NCI-H2196 (cell line): Measurements from ENCODE around the gene SFI1.
"Not testable (repeated sequence)": the region's sequence is repeated elsewhere in the genome, so short reads cannot be mapped to it uniquely, and the experiment has no call there.

Experiments
- DNase-seq: peaks from one replicate; lab custom pipeline; 2025; ENCODE audit not compliant: unreplicated experiment; lab: John Stamatoyannopoulos, UW

Gene SFI1

GRCh38 chr22:31635638-31636306 is 139.4 kb downstream of the SFI1 start:
- peak; percentile 12 for DNase-seq

DNA sequence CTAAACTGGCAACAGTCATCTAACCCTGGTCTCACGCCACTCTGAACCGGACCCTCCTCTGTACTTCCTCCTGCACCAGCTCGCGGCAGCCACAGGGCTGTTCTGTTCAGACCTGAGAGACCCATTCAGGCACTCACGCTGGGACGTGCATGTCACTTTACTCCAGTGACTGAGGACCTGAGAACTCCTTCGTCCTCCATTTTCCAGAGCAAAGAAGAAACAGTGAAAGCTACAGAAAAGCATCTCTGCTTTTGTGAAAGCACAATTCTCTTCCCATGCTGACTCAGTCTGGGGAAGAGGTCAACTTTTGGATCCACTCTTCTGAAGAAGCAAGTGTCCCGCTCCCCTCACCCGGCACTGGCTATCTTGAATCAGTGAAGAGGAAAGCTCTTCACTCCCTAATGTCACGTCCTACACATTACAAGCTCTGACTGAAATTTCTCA is 141.1 kb downstream of the SFI1 start:
- no peak for DNase-seq

- DNase-seq, result no peak
Measured at GRCh38 chr22:31637891-31638618, 141.7 kb downstream of the SFI1 start.

- no peak for DNase-seq
Measured at GRCh38 chr22:31639436-31640039, 143.2 kb downstream of the SFI1 start.

- no peak for DNase-seq
Measured at GRCh38 chr22:31646186-31647019, 150.1 kb downstream of the SFI1 start.

DNA sequence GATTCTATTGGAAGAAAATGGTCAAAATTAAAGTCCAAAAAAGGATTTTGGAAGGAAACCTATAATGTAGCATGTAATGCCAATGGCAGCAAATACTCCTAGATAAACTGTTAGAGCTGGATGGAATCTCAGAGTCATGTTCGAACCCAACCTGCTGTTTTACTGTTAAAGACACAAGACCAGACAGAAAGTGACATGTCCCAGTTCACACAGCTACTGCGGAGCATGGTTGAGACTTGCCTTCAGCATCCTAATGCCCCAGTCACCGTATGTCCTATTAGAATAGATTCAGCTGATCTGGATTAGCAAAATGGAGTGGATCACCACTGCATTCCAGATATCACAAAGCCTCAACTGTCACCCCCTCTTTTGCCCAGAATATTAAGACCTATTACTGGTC is 150.7 kb downstream of the SFI1 start:
- DNase-seq, result no peak

GRCh38 chr22:31647523-31648320 is 151.4 kb downstream of the SFI1 start:
- no peak for DNase-seq

DNA sequence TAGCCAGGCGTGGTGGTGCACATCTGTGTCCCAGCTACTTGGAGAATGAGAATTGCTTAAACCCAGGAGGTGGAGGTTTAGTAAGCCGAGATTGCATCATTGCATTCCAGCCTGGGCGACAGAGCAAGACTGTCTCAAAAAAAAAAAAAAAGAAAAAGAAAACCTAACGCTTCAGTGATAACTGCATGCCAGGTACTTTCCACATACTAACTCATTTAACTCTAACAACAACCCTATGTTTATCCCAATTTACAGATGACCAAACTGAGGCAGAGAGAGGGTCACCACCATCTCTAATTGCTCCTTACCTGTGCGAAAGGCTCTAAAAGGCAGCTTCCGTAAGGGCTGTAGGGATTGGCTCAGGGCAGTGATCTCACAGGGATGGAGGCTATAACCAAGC is 154.1 kb downstream of the SFI1 start:
- DNase-seq, result no peak

DNA sequence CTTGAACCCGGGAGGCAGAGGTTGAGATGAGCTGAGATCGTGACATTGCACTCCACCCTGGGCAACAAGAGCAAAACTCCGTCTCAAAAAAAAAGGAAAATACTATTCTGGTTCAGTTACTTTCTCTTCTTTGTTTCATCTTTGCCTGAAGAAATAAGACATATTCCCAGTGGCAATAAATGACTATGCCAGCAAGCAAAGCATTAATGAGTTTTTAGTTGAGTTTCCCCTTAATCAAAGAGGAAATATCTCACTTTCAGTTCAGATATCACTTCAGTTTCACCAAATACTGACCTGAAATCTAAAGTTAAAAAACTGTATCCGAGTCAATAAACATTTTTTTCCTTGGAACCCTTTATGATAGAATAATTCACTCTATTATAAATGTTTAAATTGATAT is 155.3 kb downstream of the SFI1 start:
- no peak for DNase-seq

DNA sequence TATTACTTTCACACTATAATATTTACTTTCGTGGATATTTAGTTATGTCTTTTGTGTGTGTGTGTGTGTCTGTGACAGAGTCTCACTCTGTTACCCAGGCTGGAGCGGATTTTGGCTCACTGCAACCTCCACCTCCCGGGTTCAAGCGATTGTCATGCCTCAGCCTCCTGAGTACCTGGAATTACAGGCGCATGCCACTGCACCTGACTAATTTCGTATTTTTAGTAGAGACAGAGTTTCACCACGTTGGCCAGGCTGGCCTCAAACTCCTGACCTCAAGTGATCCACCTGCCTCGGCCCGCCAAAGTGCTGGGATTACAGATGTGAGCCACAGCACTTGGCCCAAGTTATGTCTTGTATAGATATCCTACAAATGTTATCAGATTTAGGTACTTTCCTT is 155.8 kb downstream of the SFI1 start:
- no peak for DNase-seq

DNA sequence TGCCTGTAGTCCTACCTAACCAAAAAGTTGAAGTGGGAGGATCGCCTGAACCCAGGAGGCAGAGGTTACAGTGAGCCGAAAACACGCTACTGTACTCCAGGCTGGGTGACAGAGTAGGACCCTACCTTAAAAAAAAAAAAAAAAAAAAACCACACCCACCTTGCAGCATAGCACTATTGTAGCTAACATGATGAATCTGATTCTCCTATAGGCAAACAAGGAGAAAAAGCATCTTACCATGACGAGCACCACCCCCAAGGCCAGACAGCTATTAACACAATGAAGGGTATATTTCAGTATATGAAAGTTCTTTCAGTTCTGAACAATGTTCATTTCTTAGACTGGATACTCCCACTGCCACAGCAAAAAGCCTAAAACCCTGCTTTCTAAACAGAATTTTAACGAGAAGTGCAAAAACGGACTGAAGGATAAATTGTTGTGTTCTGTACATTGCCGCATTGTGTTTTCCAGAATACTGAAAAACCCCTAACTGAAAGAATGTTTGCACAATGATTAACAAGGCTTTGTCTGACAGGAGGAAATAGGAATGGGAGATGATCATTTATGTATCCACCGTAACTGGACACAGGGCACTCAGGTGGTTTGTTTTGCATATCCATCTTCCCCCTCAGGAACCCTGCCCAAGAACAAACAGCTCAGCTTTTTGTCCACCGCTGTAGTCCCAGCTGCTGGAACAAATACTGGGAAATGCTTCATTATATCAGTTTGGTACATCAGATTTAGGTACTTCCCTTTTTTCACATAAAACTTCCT is 156.8 kb downstream of the SFI1 start:
- DNase-seq, result peak; percentile 2

DNA sequence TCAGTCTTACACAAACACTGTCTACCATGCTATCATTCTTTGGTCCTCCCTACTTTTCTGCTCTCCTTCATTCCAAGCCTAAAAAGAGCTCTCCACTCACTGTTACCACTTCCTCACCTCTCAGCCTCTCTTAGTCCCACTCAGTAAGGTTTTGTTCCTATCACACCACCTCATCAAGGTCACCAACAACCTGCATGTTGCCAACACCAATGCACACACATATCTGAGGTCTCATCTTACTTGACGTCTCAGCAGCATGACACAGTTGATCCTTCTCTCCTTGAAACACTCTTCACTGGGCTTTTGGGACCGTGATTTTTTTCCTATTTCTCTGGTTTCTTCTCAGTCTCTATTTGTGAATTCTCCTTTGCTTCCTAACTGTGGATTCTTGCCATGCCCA is 157.6 kb downstream of the SFI1 start:
- DNase-seq, result no peak

DNA sequence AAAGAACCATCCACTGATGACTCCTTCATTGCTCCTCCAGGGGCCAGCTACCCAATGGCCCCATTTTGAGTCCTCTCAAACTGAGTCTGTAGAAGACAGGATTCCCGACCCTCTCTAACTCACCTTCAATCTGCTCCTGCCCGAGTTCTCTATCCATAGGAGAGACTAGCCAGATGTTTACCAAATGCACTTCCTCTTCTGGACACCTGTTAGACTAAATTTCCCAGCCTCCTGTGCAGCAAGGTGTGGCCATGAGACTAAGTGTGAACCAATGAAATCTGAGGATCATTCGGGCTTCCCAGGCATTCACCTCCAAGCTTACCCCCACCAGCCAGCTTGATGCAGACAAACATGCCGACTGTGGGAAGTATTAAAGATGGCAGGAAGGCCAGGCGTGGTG is 158.1 kb downstream of the SFI1 start:
- no peak for DNase-seq

GRCh38 chr22:31659246-31659645 is 162.9 kb downstream of the SFI1 start:
- DNase-seq, result no peak

GRCh38 chr22:31660860-31661341 is 164.6 kb downstream of the SFI1 start:
- not testable (repeated sequence) for DNase-seq

DNA sequence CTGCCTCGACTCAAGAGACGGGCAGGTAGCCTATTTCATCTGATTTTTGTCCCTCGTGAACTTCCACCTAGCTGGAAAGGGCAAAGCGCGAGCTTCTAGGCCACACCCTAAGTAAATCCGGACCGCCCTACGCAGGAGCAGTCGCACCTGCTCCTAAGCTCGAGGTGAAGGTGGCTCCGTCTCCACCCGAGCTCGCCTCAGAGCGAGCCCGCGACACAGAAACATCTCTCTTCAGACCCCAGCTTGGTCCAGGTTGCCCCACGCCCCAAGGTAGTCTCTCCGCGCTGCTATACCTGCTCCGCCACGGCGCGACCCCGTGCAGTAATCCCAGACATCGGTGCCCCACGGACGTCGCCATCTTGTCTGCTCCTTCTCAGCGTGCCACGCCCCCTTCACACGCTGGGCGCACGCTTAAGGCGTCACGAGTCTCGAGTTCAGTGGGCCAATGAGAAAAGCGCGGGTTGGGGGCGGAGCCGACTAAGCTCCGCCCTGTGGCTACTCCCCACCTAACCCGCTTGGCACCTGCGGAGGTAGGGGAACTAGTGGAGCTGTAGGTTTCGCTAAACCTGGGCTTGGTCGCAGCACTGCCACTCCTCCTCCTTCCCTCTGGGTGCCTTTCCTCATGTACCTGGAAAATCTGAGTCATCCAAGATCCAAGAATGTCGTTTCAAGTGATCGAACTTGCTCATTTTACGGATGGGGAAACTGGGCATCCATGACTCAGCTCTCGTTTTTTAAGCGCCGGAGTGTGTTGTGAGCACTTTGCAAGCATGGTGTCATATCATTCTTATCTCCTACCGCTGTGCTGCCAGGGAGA is 165.7 kb downstream of the SFI1 start, which contains the start of gene PISD:
PISD (minus strand) TSS at position 365 of the 817 bp plus-strand sequence; CDS start at position 358, 7 bp downstream.
- DNase-seq, result peak; percentile 89

DNA sequence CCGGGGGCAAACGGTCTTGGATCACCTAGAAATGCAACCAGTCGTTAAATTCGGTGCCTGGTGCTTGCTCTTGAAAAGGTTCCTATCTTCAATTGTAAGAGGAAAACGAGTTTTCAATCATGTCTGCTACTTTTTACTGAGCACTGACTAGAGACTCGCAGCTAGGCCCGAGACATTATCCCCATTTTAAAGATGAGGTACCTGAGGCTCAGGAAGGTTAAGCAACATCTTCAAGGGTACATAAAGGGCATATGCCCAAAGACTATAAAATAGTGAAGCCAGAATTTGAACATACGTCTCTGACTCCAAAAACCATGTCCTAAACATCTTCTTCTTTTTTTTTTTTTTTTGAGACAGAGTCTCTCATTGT is 166.3 kb downstream of the SFI1 start:
- DNase-seq, result no peak
